Head of caudate nucleus (tissue), 42 donors: ENCODE data around the gene KCTD11.

Experiments
- DNase-seq, 42 donors: peaks; one replicate each; pipeline versions ENCODE4 v3.0.0 to v3.0.0-alpha.2; 2020 to 2021; ENCODE audit warnings: mixed read lengths in 7 of 42
- intact Hi-C: fragments of 100-400 bp; cut with DNase I; formaldehyde crosslinking; loops from one replicate; pipeline ENCODE4 v1.15.0; 2022

The KCTD11 gene

GRCh38 chr17:7391307-7391706, 39.3 kb downstream of the KCTD11 start:
- DNase-seq, result no peak
- intact Hi-C loops, result loop anchor here (5.0 kb wide), 1 partner anchor 39 kb away; the partner anchor contains the start of gene KCTD11

- DNase-seq, result no peak
- intact Hi-C loops, result loop anchor here (5.0 kb wide), 1 partner anchor 41 kb away; the partner anchor contains the start of gene KCTD11
Measured at GRCh38 chr17:7392696-7393612, 41.0 kb downstream of the KCTD11 start.

- intact Hi-C loops, result loop anchor here (5.0 kb wide), 1 partner anchor 42 kb away; the partner anchor contains the start of gene KCTD11
- DNase-seq, result no peak
Measured at GRCh38 chr17:7393613-7394451, 41.9 kb downstream of the KCTD11 start.

GRCh38 chr17:7394452-7395191, 42.7 kb downstream of the KCTD11 start, which contains the start of gene PLSCR3:
Gene PLSCR3 (minus strand): TSS chr17:7394525. CDS start chr17:7394110, 415 bp downstream.
- peak; percentile 51 to 91 (median 84) for DNase-seq
- intact Hi-C loops, result loop anchor here (5.0 kb wide), 1 partner anchor 42 kb away; the partner anchor contains the start of gene KCTD11

GRCh38 chr17:7396147-7396546, 44.2 kb downstream of the KCTD11 start:
- DNase-seq, result no peak
- intact Hi-C loops, result no loop called here

- intact Hi-C loops, result no loop called here
- no peak for DNase-seq
Measured at GRCh38 chr17:7398612-7399011, 46.6 kb downstream of the KCTD11 start.

GRCh38 chr17:7403043-7403726, 51.2 kb downstream of the KCTD11 start:
- DNase-seq, result peak in 3 of 42 donors; percentile 11 to 38 (median 31)
- intact Hi-C loops, result no loop called here

GRCh38 chr17:7403727-7403976, 51.7 kb downstream of the KCTD11 start:
- intact Hi-C loops, result no loop called here
- DNase-seq, result no peak

GRCh38 chr17:7403977-7404736, 52.2 kb downstream of the KCTD11 start, which contains the start of gene TMEM256:
Gene TMEM256 (minus strand): TSS chr17:7404097. CDS start chr17:7404084, 13 bp downstream.
- peak; percentile 97 to 100 (median 99) for DNase-seq
- intact Hi-C loops, result no loop called here
